A549 (cell line): Measurements from ENCODE around the gene NCL. TPM values are rescaled to one million over a fixed set of nuclear protein-coding genes. Genes with fewer than 3 reads are reported as not detected.
"Not testable (repeated sequence)": the region's sequence is repeated elsewhere in the genome, so short reads cannot be mapped to it uniquely, and the experiment has no call there.

ENCODE experiments used
- ATAC-seq, 2 experiments: fragments of 200-7000 bp in 1 of 2; fragments of >200 bp in 1 of 2; cut with Nextera tagmentation in 1 of 2; cut with Tn5 transposase in 1 of 2; 3 replicates each; pipeline versions ENCODE4 v1.8.0 to v1.9.1; 2018 to 2020; ENCODE audit warnings: mild to moderate bottlenecking in 1 of 2, moderate library complexity in 1 of 2
- CTCF ChIA-PET: fragments of 300-600 bp; sonication (Branson Sonifier 250); formaldehyde crosslinking; extraction: SDS; loops from one replicate; lab custom pipeline; 2021; ENCODE audit warnings: antibody characterized with exemption, inconsistent platforms; lab: Yijun Ruan, JAX
- POLR2A ChIA-PET: fragments of 350-600 bp; formaldehyde crosslinking; extraction: SDS; loops from one replicate; lab custom pipeline; 2021; ENCODE audit warnings: antibody characterized with exemption, inconsistent platforms; lab: Yijun Ruan, JAX
- DNase-seq, 2 experiments: peaks; one replicate each; pipeline versions ENCODE4 v3.0.0 to v3.0.0-alpha.2; 2011 to 2016; ENCODE audit warnings: low read depth in 1 of 2, low spot score in 1 of 2
- FAIRE-seq: peaks from 2 replicates; lab custom pipeline; 2011; peaks lifted over from hg19 to GRCh38; lab: Jason Lieb, UNC
- H3K27ac ChIP-seq, 2 experiments: fragments of >200 bp; sonication (Bioruptor Twin); formaldehyde crosslinking; 3 replicates each; pipeline ENCODE4 v1.5.1; 2016 to 2017
- H3K4me1 ChIP-seq: fragments of >200 bp; sonication (Bioruptor Twin); formaldehyde crosslinking; 3 replicates; pipeline ENCODE4 v1.6.1; 2016
- H3K4me2 ChIP-seq: fragments of >200 bp; sonication (Bioruptor Twin); formaldehyde crosslinking; 3 replicates; pipeline ENCODE4 v1.6.1; 2016
- H3K4me3 ChIP-seq: fragments of >200 bp; sonication (Bioruptor Twin); formaldehyde crosslinking; 3 replicates; pipeline ENCODE4 v1.5.1; 2016
- H3K9me3 ChIP-seq: fragments of >200 bp; sonication (Bioruptor Twin); formaldehyde crosslinking; 3 replicates; pipeline ENCODE4 v1.6.1; 2016
- EP300 ChIP-seq, 2 experiments: fragments of >200 bp; sonication (Bioruptor Twin); formaldehyde crosslinking; IDR thresholded peaks; 2 replicates in 1 of 2; 3 replicates in 1 of 2; pipeline ENCODE4 v1.6.1; 2016 to 2017
- FOSB ChIP-seq: fragments of 250-450 bp; sonication (Bioruptor Pico); IDR thresholded peaks from 2 replicates; pipeline ENCODE4 v1.5.0; 2020; ENCODE audit warnings: mild to moderate bottlenecking, moderate library complexity
- FOSL2 ChIP-seq, 2 experiments: fragments of 450-650 bp in 1 of 2; fragments of >200 bp in 1 of 2; sonication (Bioruptor Twin) in 1 of 2; formaldehyde crosslinking; IDR thresholded peaks; 2 replicates each; pipeline versions ENCODE4 v1.5.0 to v1.6.1; 2016 to 2020; ENCODE audit warnings: mild to moderate bottlenecking in 1 of 2, moderate library complexity in 1 of 2
- HOXB13 ChIP-seq: fragments of 250-450 bp; sonication (Bioruptor Pico); IDR thresholded peaks from 2 replicates; pipeline ENCODE4 v1.5.0; 2020; ENCODE audit warnings: low read depth, mild to moderate bottlenecking, moderate library complexity
- MAX ChIP-seq: IDR thresholded peaks from 2 replicates; pipeline ENCODE4 v1.6.1; 2012
- MAZ ChIP-seq: fragments of 150-350 bp; IDR thresholded peaks from 2 replicates; pipeline ENCODE4 v1.6.1; 2014; ENCODE audit warnings: antibody characterized with exemption, low read depth, low read length, borderline replicate concordance
- MYC ChIP-seq: IDR thresholded peaks from 2 replicates; pipeline ENCODE4 v1.6.1; 2012; ENCODE audit warnings: mild to moderate bottlenecking, inconsistent platforms, low read length, improper control_type of control experiment, borderline replicate concordance
- NR3C1 ChIP-seq: fragments of >200 bp; sonication (Bioruptor Twin); formaldehyde crosslinking; IDR thresholded peaks from 3 replicates; pipeline ENCODE4 v1.6.1; 2017
- POLR2A ChIP-seq: IDR thresholded peaks from 2 replicates; pipeline ENCODE4 v1.6.1; 2012; ENCODE audit warnings: mild to moderate bottlenecking, low read length
- RAD21 ChIP-seq, 2 experiments: fragments of >200 bp in 1 of 2; sonication (Bioruptor Twin) in 1 of 2; formaldehyde crosslinking in 1 of 2; IDR thresholded peaks in 1 of 2; conservative IDR thresholded peaks in 1 of 2; 2 replicates in 1 of 2; 3 replicates in 1 of 2; pipeline ENCODE4 v1.6.1; 2012 to 2018; ENCODE audit warnings: inconsistent platforms in 1 of 2
- REST ChIP-seq: fragments of 200-600 bp; sonication (generic); IDR thresholded peaks from 2 replicates; pipeline ENCODE4 v1.6.1; 2016; ENCODE audit warnings: antibody characterized with exemption, mild to moderate bottlenecking, moderate library complexity
- RNF2 ChIP-seq: fragments of 200-600 bp; sonication (generic); IDR thresholded peaks from 2 replicates; pipeline ENCODE4 v1.6.1; 2016; ENCODE audit warnings: low read depth, mild to moderate bottlenecking, antibody characterized with exemption, moderate library complexity, borderline replicate concordance
- SMC3 ChIP-seq: fragments of >200 bp; sonication (Bioruptor Twin); formaldehyde crosslinking; IDR thresholded peaks from 3 replicates; pipeline ENCODE4 v1.6.1; 2018; ENCODE audit warnings: inconsistent platforms
- TFCP2L1 ChIP-seq: fragments of 250-450 bp; sonication (Bioruptor Pico); IDR thresholded peaks from 2 replicates; pipeline ENCODE4 v1.5.0; 2021; ENCODE audit warnings: mild to moderate bottlenecking
- TP53 ChIP-seq: fragments of 250-450 bp; sonication (Bioruptor Pico); IDR thresholded peaks from 2 replicates; pipeline ENCODE4 v1.5.0; 2021; ENCODE audit warnings: mild to moderate bottlenecking, moderate library complexity
- ZC3H11A ChIP-seq: fragments of 450-650 bp; IDR thresholded peaks from 2 replicates; pipeline ENCODE4 v1.6.1; 2014; ENCODE audit warnings: antibody characterized with exemption, mild to moderate bottlenecking
- ZFP36 ChIP-seq: fragments of 450-650 bp; IDR thresholded peaks from 2 replicates; pipeline ENCODE4 v1.6.1; 2014; ENCODE audit warnings: borderline replicate concordance; ENCODE audit not compliant: partially characterized antibody
- WGBS: methylation state at CpG from one replicate; pipeline ENCODE4 v1.1.6; 2017; ENCODE audit errors: missing lambda C conversion rate; 5-methylcytosine and 5-hydroxymethylcytosine counted together
- polyA plus RNA-seq, 4 experiments: library from polyadenylated mRNA; depleted of rRNA in 3 of 4; stranded (reverse); fragments of >200 nt; fragmentation: RNase III in 1 of 4; extraction: RNeasy Plus Mini Kit Qiagen cat#74134 plus additional on column Dnase treatment in 1 of 4; gene quantifications; 2 replicates in 3 of 4; 3 replicates in 1 of 4; pipeline ENCODE4 v1.2.3, GENCODE V29; 2011 to 2017
- TF ChIP-seq, protein P1 (sequence below): IDR thresholded peaks from 2 replicates; pipeline ENCODE4 v1.6.1; 2012
- TF ChIP-seq, protein P2 (sequence below): fragments of >200 bp; sonication (Bioruptor Twin); formaldehyde crosslinking; IDR thresholded peaks from 3 replicates; pipeline ENCODE4 v1.5.1; 2016

Gene NCL
- polyA plus RNA-seq, 2 of the 4 experiments (the other 2 are of a cell fraction) = 390 to 766 TPM

DNA sequence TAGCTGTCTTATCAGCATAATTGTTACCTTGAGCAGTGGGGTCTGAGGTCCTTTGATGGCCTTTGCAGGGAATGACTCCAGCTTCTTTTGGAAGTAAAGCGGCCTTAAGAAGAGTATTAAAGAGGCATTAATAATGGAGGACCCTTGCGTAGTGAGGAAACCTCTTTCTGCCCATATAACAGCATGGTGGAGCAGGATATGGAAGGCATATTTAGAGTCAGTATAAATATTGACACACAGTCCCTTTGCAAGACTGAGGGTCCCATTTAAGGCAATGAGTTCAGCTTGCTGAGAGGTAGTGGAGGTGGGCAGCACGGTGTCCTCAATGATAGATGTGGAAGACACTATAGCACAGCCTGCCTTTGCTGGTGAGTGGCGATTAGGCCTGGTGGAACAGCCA lies 32.7 kb downstream of the NCL start:
- WGBS = 65% methylated on average over 4 of the region's 4 CpGs
- ATAC-seq (no peak), FAIRE-seq (no peak), DNase-seq (no peak)
- no peak overlapping the region for H3K27ac ChIP-seq
- ChIA-PET CTCF (interaction anchor here (0.7 to 1.6 kb wide), 3 partner anchors 14 to 22 kb away, joined by 3 to 4 read pairs (median 4); no protein-coding TSS in a partner anchor), POLR2A (no interaction called here)
- no peaks in the 10 kb centered on the region for H3K4me1 ChIP-seq
- TF ChIP-seq, protein P1, sequence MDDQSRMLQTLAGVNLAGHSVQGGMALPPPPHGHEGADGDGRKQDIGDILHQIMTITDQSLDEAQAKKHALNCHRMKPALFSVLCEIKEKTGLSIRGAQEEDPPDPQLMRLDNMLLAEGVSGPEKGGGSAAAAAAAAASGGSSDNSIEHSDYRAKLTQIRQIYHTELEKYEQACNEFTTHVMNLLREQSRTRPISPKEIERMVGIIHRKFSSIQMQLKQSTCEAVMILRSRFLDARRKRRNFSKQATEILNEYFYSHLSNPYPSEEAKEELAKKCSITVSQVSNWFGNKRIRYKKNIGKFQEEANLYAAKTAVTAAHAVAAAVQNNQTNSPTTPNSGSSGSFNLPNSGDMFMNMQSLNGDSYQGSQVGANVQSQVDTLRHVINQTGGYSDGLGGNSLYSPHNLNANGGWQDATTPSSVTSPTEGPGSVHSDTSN = no peak
- TF ChIP-seq MYC (no peak), ZC3H11A (no peak), FOSB (CRISPR knock-in tag) (no peak), FOSL2 (IDR thresholded peaks at IDR 0.05) (no peak), FOSL2 (CRISPR knock-in tag; IDR thresholded peaks at IDR 0.05) (no peak), HOXB13 (CRISPR knock-in tag) (no peak), TFCP2L1 (no peak), ZFP36 (no peak), RNF2 (no peak), SMC3 (no peak), REST (no peak), NR3C1 (no peak), RAD21 (conservative IDR thresholded peaks at IDR 0.05 in 1 of 2, IDR thresholded peaks at IDR 0.05 in 1 of 2) (no peak), MAX (no peak), EP300 (IDR thresholded peaks at IDR 0.05) (no peak), TP53 (CRISPR knock-in tag) (no peak), POLR2A (no peak), MAZ (no peak)
- TF ChIP-seq, protein P2, sequence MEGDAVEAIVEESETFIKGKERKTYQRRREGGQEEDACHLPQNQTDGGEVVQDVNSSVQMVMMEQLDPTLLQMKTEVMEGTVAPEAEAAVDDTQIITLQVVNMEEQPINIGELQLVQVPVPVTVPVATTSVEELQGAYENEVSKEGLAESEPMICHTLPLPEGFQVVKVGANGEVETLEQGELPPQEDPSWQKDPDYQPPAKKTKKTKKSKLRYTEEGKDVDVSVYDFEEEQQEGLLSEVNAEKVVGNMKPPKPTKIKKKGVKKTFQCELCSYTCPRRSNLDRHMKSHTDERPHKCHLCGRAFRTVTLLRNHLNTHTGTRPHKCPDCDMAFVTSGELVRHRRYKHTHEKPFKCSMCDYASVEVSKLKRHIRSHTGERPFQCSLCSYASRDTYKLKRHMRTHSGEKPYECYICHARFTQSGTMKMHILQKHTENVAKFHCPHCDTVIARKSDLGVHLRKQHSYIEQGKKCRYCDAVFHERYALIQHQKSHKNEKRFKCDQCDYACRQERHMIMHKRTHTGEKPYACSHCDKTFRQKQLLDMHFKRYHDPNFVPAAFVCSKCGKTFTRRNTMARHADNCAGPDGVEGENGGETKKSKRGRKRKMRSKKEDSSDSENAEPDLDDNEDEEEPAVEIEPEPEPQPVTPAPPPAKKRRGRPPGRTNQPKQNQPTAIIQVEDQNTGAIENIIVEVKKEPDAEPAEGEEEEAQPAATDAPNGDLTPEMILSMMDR = no peak
- no peak overlapping the region for H3K4me3 ChIP-seq
- no peak overlapping the region for H3K4me2 ChIP-seq
- no peaks in the 10 kb centered on the region for H3K9me3 ChIP-seq

DNA sequence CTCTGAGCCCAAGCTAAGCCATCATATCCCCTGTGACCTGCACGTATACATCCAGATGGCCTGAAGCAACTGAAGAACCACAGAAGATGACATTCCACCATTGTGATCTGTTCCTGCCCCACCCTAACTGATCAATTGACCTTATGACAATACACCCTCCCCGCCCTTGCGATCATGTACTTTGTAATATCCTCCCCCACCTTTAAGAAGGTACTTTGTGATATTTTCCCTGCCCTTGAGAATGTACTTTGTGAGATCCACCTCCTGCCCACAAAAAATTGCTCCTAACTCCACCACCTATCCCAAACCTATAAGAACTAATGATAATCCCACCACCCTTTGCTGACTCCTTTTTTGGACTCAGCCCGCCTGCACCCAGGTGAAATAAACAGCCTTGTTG lies 33.8 kb downstream of the NCL start:
- POLR2A ChIA-PET, FAIRE-seq: not testable (repeated sequence)
- CTCF ChIA-PET = interaction anchor here (1.5 to 1.6 kb wide), 3 partner anchors 13 to 134 kb away, joined by 4 to 5 read pairs (median 4); no protein-coding TSS in a partner anchor

More for the DNA sequence above, 33.8 kb downstream of the NCL start:
- WGBS = 55% methylated on average over 4 of the region's 4 CpGs
- not testable (repeated sequence) for H3K4me1 ChIP-seq, ATAC-seq, H3K27ac ChIP-seq, H3K9me3 ChIP-seq, H3K4me3 ChIP-seq, DNase-seq, H3K4me2 ChIP-seq
